Neural progenitor cell (in vitro differentiated cells): ENCODE measurements around the gene DOK1.

Source experiments
- EZH2phosphoT487 ChIP-seq: fragments of 200-600 bp; sonication (generic); IDR thresholded peaks from 2 replicates; pipeline ENCODE4 v1.6.1; 2017; ENCODE audit warnings: antibody characterized with exemption
- TF ChIP-seq, protein P1 (sequence below): fragments of 200-600 bp; sonication (generic); IDR thresholded peaks from 2 replicates; pipeline ENCODE4 v1.5.1; 2017; ENCODE audit warnings: antibody characterized with exemption, mild to moderate bottlenecking

DNA sequence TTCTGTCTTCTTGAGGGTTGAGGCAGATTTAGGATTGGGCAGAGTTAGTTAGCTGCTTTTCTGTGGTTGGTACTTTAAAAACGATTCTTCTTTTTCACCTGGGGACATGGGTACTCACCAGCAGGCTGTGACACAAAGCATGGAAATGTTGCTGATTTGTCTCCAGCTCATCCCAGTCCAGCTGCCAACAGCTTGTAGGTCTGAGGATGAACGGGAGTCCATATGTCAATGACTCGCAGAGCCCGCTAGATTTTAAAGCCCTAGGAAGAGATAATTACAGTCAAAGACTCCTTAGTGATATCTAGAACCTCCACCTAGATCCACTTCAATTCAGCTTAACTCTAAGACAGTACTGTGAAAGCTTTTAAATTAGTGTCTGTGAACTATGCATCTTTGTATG is 20.8 kb downstream of the DOK1 start:
- TF ChIP-seq, protein P1, sequence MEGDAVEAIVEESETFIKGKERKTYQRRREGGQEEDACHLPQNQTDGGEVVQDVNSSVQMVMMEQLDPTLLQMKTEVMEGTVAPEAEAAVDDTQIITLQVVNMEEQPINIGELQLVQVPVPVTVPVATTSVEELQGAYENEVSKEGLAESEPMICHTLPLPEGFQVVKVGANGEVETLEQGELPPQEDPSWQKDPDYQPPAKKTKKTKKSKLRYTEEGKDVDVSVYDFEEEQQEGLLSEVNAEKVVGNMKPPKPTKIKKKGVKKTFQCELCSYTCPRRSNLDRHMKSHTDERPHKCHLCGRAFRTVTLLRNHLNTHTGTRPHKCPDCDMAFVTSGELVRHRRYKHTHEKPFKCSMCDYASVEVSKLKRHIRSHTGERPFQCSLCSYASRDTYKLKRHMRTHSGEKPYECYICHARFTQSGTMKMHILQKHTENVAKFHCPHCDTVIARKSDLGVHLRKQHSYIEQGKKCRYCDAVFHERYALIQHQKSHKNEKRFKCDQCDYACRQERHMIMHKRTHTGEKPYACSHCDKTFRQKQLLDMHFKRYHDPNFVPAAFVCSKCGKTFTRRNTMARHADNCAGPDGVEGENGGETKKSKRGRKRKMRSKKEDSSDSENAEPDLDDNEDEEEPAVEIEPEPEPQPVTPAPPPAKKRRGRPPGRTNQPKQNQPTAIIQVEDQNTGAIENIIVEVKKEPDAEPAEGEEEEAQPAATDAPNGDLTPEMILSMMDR: no peak
- no peak for TF ChIP-seq EZH2phosphoT487
